Left ventricle myocardium inferior (tissue), 1 donor: ENCODE results near the gene FOXP4. TPM values are rescaled to one million over a fixed set of nuclear protein-coding genes. Genes with fewer than 3 reads are reported as not detected.

Experiments used
- DNase-seq: peaks from one replicate; pipeline ENCODE4 v3.0.0-alpha.2; 2020
- H3K27ac ChIP-seq: fragments of 200-600 bp; replicated peaks from 2 replicates; pipeline ENCODE4 v1.8.0; 2021
- H3K27me3 ChIP-seq: fragments of 200-600 bp; 2 replicates; pipeline ENCODE4 v1.8.0; 2021; ENCODE audit warnings: low read depth
- H3K36me3 ChIP-seq: fragments of 200-600 bp; 2 replicates; pipeline ENCODE4 v1.8.0; 2021
- H3K4me1 ChIP-seq: fragments of 200-600 bp; 2 replicates; pipeline ENCODE4 v1.8.0; 2021
- H3K4me3 ChIP-seq: fragments of 200-600 bp; 2 replicates; pipeline ENCODE4 v1.8.0; 2021; ENCODE audit warnings: mild to moderate bottlenecking, moderate library complexity
- H3K9me3 ChIP-seq: fragments of 200-600 bp; replicated peaks from 2 replicates; pipeline ENCODE4 v1.8.0; 2021
- CTCF ChIP-seq: fragments of 200-600 bp; IDR thresholded peaks from 2 replicates; pipeline ENCODE4 v1.8.0; 2021; ENCODE audit warnings: antibody characterized with exemption, mild to moderate bottlenecking, borderline replicate concordance
- intact Hi-C: fragments of 100-400 bp; cut with micrococcal nuclease; formaldehyde crosslinking; loops from one replicate; pipeline ENCODE4 v1.11.0; 2022
- total RNA-seq: library from RNA; stranded (reverse); fragmentation: NEBNext Ultra II Directional; extraction: Animal tissue kit (Norgen Biotek cat#: 25700); gene quantifications from one replicate; pipeline ENCODE4 v1.2.1, GENCODE V29; 2021
- donor health status: DM: no; HTN: yes; CAD: no; lungs with severe emphysema.

Gene FOXP4
- total RNA-seq, 1 donor from 2014 or later = 15.0 TPM

GRCh38 chr6:41643899-41644269 is 97.7 kb downstream of the FOXP4 start:
- Histone ChIP-seq H3K9me3 (no peaks in the 10 kb centered on the region), H3K27ac (no peak overlapping the region), H3K36me3 (no peaks in the 10 kb centered on the region), H3K27me3 (peaks cover 42% of the 10 kb centered on the region), H3K4me1 (peaks cover 4% of the 10 kb centered on the region), H3K4me3 (no peak overlapping the region)
- no peak for DNase-seq
- no peak for TF ChIP-seq CTCF
- intact Hi-C loops = no loop called here

GRCh38 chr6:41644297-41644879 is 98.2 kb downstream of the FOXP4 start:
- no peak for DNase-seq
- TF ChIP-seq CTCF = no peak
- peaks cover 42% of the 10 kb centered on the region for H3K27me3 ChIP-seq
- H3K9me3 ChIP-seq = no peaks in the 10 kb centered on the region
- no peaks in the 10 kb centered on the region for H3K4me1 ChIP-seq
- no peak overlapping the region for H3K27ac ChIP-seq
- no peak overlapping the region for H3K4me3 ChIP-seq
- intact Hi-C loops = no loop called here
- H3K36me3 ChIP-seq = no peaks in the 10 kb centered on the region

GRCh38 chr6:41645007-41645618 is 98.9 kb downstream of the FOXP4 start:
- no peak overlapping the region for H3K4me3 ChIP-seq
- peaks cover 38% of the 10 kb centered on the region for H3K27me3 ChIP-seq
- intact Hi-C loops = no loop called here
- H3K36me3 ChIP-seq = no peaks in the 10 kb centered on the region
- DNase-seq = no peak
- H3K9me3 ChIP-seq = no peaks in the 10 kb centered on the region
- H3K27ac ChIP-seq = no peak overlapping the region
- no peaks in the 10 kb centered on the region for H3K4me1 ChIP-seq
- TF ChIP-seq CTCF = no peak

GRCh38 chr6:41646026-41646795 is 100.0 kb downstream of the FOXP4 start:
- no peak for DNase-seq
- no peaks in the 10 kb centered on the region for H3K4me1 ChIP-seq
- no peak for TF ChIP-seq CTCF
- intact Hi-C loops = no loop called here
- H3K9me3 ChIP-seq = no peaks in the 10 kb centered on the region
- H3K4me3 ChIP-seq = no peak overlapping the region
- H3K36me3 ChIP-seq = no peaks in the 10 kb centered on the region
- peaks cover 35% of the 10 kb centered on the region for H3K27me3 ChIP-seq
- H3K27ac ChIP-seq = no peak overlapping the region

- TF ChIP-seq CTCF = no peak
- Histone ChIP-seq H3K4me1 (no peaks in the 10 kb centered on the region), H3K36me3 (no peaks in the 10 kb centered on the region), H3K4me3 (no peak overlapping the region), H3K9me3 (no peaks in the 10 kb centered on the region), H3K27ac (no peak overlapping the region), H3K27me3 (peaks cover 32% of the 10 kb centered on the region)
- intact Hi-C loops = no loop called here
- no peak for DNase-seq
Measured at GRCh38 chr6:41647061-41647511, 100.9 kb downstream of the FOXP4 start.
